KBM-7 (cell line): ENCODE measurements around the gene DCLRE1A.
"Not testable (repeated sequence)": the region's sequence is repeated elsewhere in the genome, so short reads cannot be mapped to it uniquely, and the experiment has no call there.

Experiments
- DNase-seq: peaks from one replicate; pipeline ENCODE4 v3.0.0-alpha.2; 2015
- in situ Hi-C: fragments of 300-500 bp; cut with MboI; formaldehyde crosslinking; loops from 2 replicates; pipeline ENCODE4 v1.14.3; 2020; ENCODE audit warnings: low sequenced_read_pairs, low pct_unique_long_range_greater_than_20kb, mixed read lengths

The DCLRE1A gene

DNA sequence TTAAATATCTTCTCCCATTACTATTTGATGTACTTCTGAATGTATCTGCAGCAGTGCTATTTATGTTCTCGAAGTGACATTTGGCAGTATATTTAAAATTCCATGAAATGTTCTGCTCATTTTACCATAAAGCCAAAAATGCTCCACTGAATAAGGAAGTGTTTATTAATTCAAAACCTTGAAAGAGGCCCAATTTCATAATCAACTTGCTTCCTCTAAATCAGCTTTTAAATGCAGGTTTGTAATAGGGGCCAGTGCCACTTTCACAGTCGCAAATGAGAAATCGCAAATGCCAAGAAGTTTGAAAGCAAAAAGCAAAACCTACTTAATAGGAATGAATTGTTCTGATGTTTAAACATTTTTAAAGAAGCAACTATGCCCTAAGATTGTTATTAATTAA lies 12.0 kb upstream of the DCLRE1A start:
- in situ Hi-C loops: no loop called here
- no peak for DNase-seq

GRCh38 chr10:113859261-113859660 lies 5.4 kb upstream of the DCLRE1A start:
- no peak for DNase-seq
- in situ Hi-C loops: no loop called here

DNA sequence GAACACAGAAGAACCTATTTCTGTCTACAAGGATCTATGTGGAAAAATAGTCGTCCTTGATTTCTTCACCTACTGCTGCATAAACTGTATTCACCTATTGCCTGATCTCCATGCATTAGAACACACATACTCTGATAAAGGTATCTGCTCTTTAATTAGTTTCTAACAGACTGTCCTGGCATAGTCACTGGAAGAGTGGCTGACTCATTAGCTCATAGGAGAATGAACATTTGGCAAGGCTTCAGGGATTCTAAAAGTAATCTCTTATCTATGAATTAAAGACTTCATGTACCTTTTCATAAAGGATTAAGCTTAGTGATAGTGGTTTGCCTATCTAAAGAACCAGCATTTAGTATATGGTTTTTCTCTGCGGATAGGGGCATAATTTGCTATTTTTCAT lies 4.7 kb upstream of the DCLRE1A start:
- in situ Hi-C loops: no loop called here
- no peak for DNase-seq

DNA sequence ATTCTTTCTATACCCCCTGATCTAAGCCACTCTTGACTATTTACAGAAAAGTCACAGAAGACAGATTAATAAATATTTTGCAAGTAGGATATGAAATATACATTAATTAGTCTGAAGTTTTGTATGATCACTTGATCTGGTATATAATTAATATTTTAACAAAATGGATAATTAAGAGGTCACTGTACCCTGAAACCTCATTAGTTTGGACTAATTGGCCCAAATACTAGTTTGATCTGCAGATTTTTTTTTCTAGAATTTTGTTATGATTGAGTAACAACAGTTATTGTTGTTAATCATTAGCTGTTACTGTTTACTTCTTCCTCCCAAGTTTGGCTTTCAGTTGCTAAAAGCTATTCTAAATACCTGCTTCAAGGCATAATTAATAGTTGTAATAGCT lies 3.3 kb upstream of the DCLRE1A start:
- in situ Hi-C loops: no loop called here

GRCh38 chr10:113856563-113856962 lies 2.7 kb upstream of the DCLRE1A start:
- no peak for DNase-seq
- in situ Hi-C loops: no loop called here

More for the DNA sequence above, 3.3 kb upstream of the DCLRE1A start:
- no peak for DNase-seq

DNA sequence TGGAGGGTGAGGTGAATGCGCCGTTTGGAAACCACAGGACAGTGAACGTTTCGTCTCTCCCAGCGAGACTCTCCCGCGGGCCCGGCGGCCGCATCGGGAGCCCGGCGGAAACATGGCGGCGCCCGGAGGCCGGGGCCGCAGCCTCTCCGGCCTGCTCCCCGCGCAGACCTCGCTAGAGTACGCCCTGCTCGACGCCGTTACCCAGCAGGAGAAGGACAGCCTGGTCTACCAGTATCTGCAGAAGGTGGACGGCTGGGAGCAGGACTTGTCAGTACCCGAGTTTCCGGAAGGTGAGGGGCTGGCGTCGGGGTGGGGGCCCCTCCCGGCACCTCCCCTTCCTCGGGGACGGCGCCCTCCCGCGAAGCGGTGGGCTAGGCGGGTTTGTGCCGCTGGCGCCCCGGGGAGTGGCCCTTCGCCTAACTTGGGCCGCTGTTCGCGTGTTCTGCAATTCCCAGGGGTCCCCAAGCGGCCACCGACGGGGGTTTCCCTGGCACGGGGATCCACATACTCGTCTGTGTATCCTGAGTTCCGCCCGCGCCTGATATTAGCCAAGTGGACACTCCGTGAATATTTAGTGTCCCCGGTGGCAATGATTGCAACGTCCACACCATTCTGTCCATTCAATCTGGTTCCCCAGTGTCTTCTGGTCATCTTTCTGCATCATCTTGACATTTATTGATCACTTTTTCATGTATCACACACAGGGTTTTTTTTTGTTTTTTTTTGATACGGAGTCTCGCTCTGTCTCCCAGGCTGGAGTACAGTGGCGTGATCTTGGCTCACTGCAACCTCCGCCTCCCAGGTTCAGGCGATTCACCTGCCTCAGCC lies 1.1 kb upstream of the DCLRE1A start:
- DNase-seq: peak; percentile 73
- in situ Hi-C loops: no loop called here

DNA sequence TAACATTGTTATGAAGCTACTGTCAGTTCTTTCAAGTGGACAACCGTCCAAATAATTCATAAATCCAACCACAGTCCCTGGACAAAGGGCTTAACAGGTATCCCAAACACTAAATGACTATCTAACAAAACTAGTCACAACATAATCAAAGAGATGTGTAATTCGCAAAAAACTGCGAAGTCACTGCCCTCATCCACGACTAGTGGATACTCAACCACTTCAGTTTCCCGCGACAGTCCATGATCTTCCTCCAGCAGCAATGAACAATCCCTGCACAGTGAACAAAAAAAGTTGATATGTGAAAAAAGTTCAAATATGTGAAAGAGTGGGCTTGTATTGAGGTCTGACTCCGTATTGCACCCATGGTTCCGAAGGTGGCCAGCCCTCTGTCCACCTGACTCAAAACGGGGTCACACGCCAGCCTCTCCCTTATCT lies 287 bp downstream of the DCLRE1A start:
- no peak for DNase-seq
- in situ Hi-C loops: no loop called here

DNA sequence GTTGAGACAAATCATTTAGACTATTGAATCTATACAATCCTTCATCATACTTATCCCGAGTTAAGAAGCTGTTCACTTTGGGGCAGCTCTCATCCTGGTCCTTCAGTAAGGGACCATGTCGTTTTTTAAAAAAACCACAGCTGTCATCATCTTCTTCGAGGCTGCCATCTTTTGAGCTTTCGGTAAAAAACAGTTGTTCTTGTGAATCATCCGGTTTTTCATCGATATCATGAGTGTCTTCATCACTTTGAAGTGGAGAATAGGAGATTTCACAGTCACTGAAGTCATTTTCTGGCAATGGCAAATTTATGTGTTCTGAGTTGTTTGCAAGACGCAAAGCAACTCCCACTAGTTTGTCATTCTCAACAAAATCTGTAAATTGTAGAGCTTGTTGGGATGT lies 3.9 kb downstream of the DCLRE1A start:
- no peak for DNase-seq

GRCh38 chr10:113849140-113849803 lies 4.6 kb downstream of the DCLRE1A start:
- no peak for DNase-seq
- in situ Hi-C loops: no loop called here

More for the DNA sequence above, 3.9 kb downstream of the DCLRE1A start:
- in situ Hi-C loops: no loop called here

- in situ Hi-C loops: no loop called here
Observed at GRCh38 chr10:113846036-113846435, 7.8 kb downstream of the DCLRE1A start.

DNA sequence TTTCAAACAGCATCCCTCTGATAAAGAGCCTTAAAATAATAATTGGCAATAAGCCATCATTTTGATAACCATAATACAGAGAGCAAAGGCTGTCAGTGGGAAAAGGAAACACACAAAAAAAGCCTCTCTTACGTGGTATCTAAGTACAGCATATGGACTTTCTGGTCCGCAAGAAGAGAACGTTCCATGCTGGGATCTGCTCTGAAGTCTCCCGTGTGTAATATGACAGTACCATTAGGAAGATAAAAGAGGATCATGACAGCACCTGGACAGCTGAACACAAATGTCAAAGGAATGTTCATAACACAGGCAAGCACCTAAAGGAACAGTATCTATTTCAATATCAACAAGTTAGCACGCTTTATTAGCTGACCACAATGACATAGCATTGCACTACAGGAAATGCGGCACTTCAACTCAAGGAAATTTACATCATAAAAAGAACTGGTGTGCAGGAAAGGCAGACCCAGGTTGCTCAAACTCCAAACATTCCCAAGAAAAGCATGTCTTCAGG lies 9.9 kb downstream of the DCLRE1A start:
- in situ Hi-C loops: no loop called here
- DNase-seq: peak; percentile 21

More at GRCh38 chr10:113846036-113846435, 7.8 kb downstream of the DCLRE1A start:
- no peak for DNase-seq

- DNase-seq: no peak
- in situ Hi-C loops: no loop called here
Observed at GRCh38 chr10:113842171-113842570, 11.7 kb downstream of the DCLRE1A start.

- peak; percentile 8 for DNase-seq
- in situ Hi-C loops: not testable (repeated sequence)
Observed at GRCh38 chr10:113828567-113828966, 25.3 kb downstream of the DCLRE1A start.

GRCh38 chr10:113825791-113826190 lies 28.1 kb downstream of the DCLRE1A start:
- no peak for DNase-seq

GRCh38 chr10:113823389-113823788 lies 30.5 kb downstream of the DCLRE1A start:
- no peak for DNase-seq
- in situ Hi-C loops: no loop called here

More at GRCh38 chr10:113825791-113826190, 28.1 kb downstream of the DCLRE1A start:
- in situ Hi-C loops: no loop called here

DNA sequence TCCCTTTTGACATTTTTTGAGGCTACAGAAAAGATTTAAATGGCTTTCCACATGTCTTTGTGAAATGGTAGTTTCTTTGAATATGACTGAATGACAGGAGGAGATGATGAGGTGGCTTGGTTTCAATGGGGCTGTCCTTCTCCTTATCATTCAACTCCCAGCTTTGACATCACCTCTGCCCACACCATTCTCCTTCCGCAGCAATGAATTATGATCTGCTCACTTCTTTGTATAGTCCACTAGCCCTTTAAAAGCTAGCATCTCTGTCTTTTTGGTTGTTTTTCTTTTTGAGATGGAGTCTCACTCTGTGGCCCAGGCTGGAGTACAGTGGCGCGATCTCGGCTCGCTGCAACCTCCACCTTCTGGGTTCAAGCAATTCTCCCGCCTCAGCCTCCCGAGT lies 31.7 kb downstream of the DCLRE1A start:
- in situ Hi-C loops: no loop called here

DNA sequence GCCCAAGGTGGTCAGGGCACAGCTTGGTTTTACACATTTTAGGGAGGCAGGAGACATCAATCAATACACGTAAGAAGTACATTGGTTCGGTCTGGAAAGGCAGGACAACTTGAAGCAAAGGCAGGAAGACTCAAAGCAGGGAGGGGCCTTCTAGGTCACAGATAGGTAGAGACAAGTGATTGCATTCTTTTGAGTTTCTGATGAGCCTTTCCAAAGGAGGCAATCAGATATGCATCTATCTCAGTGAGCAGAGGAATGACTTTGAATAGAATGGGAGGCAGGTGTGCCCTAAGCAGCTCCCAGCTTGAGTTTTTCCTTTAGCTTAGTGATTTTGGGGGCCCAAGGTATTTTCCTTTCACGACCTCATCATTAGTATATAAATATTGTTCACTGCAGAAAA lies 32.6 kb downstream of the DCLRE1A start:
- DNase-seq, in situ Hi-C loops: not testable (repeated sequence)

More for the DNA sequence above, 31.7 kb downstream of the DCLRE1A start:
- no peak for DNase-seq

DNA sequence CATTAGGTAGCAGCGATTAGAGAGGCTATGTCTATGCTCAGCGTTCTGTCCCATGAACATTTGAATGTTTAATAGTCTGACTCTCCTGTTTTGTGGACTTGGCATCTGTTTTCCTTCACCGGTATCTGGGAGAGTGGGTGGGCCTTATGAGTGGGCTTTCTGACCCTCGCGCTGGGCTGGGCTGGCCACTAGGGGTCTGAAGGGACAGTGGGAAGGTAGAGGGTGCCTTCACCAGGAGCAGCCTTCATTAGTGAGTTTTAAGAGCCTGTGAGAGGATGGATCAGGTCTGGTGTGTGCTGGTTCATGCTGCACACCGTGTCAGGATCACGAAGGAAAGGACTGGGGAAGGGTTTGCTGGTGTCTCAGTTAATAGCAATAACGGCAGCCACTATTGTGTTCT lies 33.4 kb downstream of the DCLRE1A start:
- in situ Hi-C loops: no loop called here
- no peak for DNase-seq

GRCh38 chr10:113819989-113820388 lies 33.9 kb downstream of the DCLRE1A start:
- in situ Hi-C loops: no loop called here
- no peak for DNase-seq

- DNase-seq, in situ Hi-C loops: not testable (repeated sequence)
Observed at GRCh38 chr10:113814700-113815099, 39.2 kb downstream of the DCLRE1A start.
